Raji (cell line): ENCODE results near the gene LMO7.

ENCODE experiments used
- POLR2A ChIP-seq: IDR thresholded peaks from 2 replicates; pipeline ENCODE4 v1.6.1; 2011; ENCODE audit warnings: low read depth, low read length, control low read depth; ENCODE audit not compliant: insufficient read depth

LMO7 gene

GRCh38 chr13:75796825-75797224, 160.7 kb downstream of the LMO7 start:
- no peak for TF ChIP-seq POLR2A

GRCh38 chr13:75797239-75797638, 161.1 kb downstream of the LMO7 start:
- TF ChIP-seq POLR2A = no peak

- no peak for TF ChIP-seq POLR2A
Measured at GRCh38 chr13:75797719-75798118, 161.6 kb downstream of the LMO7 start.

GRCh38 chr13:75798353-75799255, 162.5 kb downstream of the LMO7 start:
- no peak for TF ChIP-seq POLR2A

GRCh38 chr13:75800545-75800944, 164.4 kb downstream of the LMO7 start:
- TF ChIP-seq POLR2A = no peak

GRCh38 chr13:75801388-75801945, 165.3 kb downstream of the LMO7 start:
- TF ChIP-seq POLR2A = no peak

- no peak for TF ChIP-seq POLR2A
Measured at GRCh38 chr13:75802161-75802560, 166.0 kb downstream of the LMO7 start.

- no peak for TF ChIP-seq POLR2A
Measured at GRCh38 chr13:75803164-75803611, 167.1 kb downstream of the LMO7 start.

- TF ChIP-seq POLR2A = no peak
Measured at GRCh38 chr13:75804054-75804453, 167.9 kb downstream of the LMO7 start.

GRCh38 chr13:75804605-75805004, 168.5 kb downstream of the LMO7 start:
- TF ChIP-seq POLR2A = no peak

GRCh38 chr13:75806117-75806516, 170.0 kb downstream of the LMO7 start:
- TF ChIP-seq POLR2A = no peak

- no peak for TF ChIP-seq POLR2A
Measured at GRCh38 chr13:75811361-75811760, 175.2 kb downstream of the LMO7 start.

- TF ChIP-seq POLR2A = no peak
Measured at GRCh38 chr13:75811841-75812240, 175.7 kb downstream of the LMO7 start.

- no peak for TF ChIP-seq POLR2A
Measured at GRCh38 chr13:75812751-75813181, 176.6 kb downstream of the LMO7 start.

- no peak for TF ChIP-seq POLR2A
Measured at GRCh38 chr13:75813323-75813722, 177.2 kb downstream of the LMO7 start.
